Vagina (tissue), 2 donors: Measurements from ENCODE around the gene GNAT2. TPM values are rescaled to one million over a fixed set of nuclear protein-coding genes. Genes with fewer than 3 reads are reported as not detected.

ENCODE experiments used
- DNase-seq, 2 donors: peaks; one replicate each; pipeline ENCODE4 v3.0.0-alpha.2; 2017; ENCODE audit errors: extremely low spot score in 2 of 2
- H3K27ac ChIP-seq: fragments of 200-600 bp; sonication (generic); one replicate; pipeline ENCODE4 v1.5.1; 2019
- H3K27me3 ChIP-seq: fragments of 200-600 bp; sonication (generic); one replicate; pipeline ENCODE4 v1.5.1; 2019
- H3K36me3 ChIP-seq, 2 donors: fragments of 200-600 bp; sonication (generic); one replicate each; pipeline ENCODE4 v1.5.1; 2017 to 2019
- H3K4me1 ChIP-seq: fragments of 200-600 bp; sonication (generic); one replicate; pipeline ENCODE4 v1.5.1; 2019
- H3K4me3 ChIP-seq, 2 donors: fragments of 200-600 bp; sonication (generic); 1 replicate in 1 of 2; 2 replicates in 1 of 2; pipeline ENCODE4 v1.5.1; 2016 to 2019
- H3K9me3 ChIP-seq: fragments of 200-600 bp; sonication (generic); one replicate; pipeline ENCODE4 v1.5.1; 2019
- POLR2A ChIP-seq, 2 donors: fragments of 450-650 bp; IDR thresholded peaks; one replicate each; pipeline ENCODE4 v1.6.1; 2017; ENCODE audit warnings: antibody characterized with exemption in 2 of 2, mild to moderate bottlenecking in 2 of 2, moderate library complexity in 2 of 2
- POLR2AphosphoS5 ChIP-seq, 2 donors: sonication (generic); formaldehyde crosslinking; IDR thresholded peaks; one replicate each; pipeline ENCODE4 v1.9.0; 2017; ENCODE audit warnings: antibody characterized with exemption in 2 of 2, mild to moderate bottlenecking in 2 of 2, low read depth in 1 of 2; ENCODE audit not compliant: insufficient read depth in 1 of 2
- intact Hi-C: fragments of 100-400 bp; cut with DNase I; formaldehyde crosslinking; loops from one replicate; pipeline ENCODE4 v1.15.1; 2023
- total RNA-seq: library from RNA; depleted of rRNA; stranded (reverse); fragments of >200 nt; gene quantifications from one replicate; pipeline ENCODE4 v1.2.3, GENCODE V29; 2016
- TF ChIP-seq, protein P1 (sequence below), 3 experiments: fragments of 450-650 bp in 2 of 3; fragments of 200-600 bp in 1 of 3; sonication (generic) in 1 of 3; IDR thresholded peaks; one replicate each; pipeline ENCODE4 v1.5.1; 2017 to 2019; ENCODE audit warnings: antibody characterized with exemption in 3 of 3, mild to moderate bottlenecking in 2 of 3, moderate library complexity in 2 of 3

Gene GNAT2
- total RNA-seq, 1 donor from 2014 or later, result not detected

DNA sequence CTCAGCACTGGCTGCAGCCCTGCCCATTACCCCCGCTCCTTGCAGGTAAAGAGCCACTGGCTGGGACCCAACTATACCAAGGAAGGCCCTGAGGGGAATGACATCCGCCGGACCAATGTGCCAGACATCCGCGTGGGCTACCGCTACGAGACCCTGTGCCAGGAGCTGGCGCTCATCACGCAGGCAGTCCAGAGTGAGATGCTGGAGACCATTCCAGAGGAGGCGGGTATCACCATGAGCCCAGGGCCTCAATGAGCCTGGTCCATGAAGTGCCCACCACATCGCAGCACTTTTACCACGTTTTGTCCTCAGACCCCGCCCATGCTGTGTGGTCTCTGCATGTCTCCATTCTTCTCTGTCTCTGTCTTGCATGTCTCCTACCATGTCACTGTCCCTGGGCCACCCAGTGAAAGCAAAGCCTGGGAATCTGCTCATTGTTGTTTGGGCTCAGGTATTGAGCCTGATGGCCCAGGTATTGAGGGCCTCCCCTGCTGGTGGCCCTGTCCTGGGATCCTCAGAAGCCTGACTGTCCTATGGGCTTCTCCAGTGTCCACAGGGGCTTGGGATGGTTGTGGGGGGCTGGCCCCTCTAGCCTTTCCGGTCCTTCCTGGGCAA lies 11.6 kb upstream of the GNAT2 start:
- Histone ChIP-seq H3K4me1 (peaks cover 35% of the 10 kb centered on the region), H3K27ac (peak overlapping the region; percentile 80), H3K27me3 (no peaks in the 10 kb centered on the region), H3K36me3 (peaks cover 0 to 50% of the 10 kb centered on the region in 2 donors), H3K9me3 (no peaks in the 10 kb centered on the region), H3K4me3 (no peak overlapping the region)
- TF ChIP-seq POLR2AphosphoS5 (IDR thresholded peaks at IDR 0.05; ENCODE audit: insufficient read depth in 1 of 2, low read depth in 1 of 2) (no peak), POLR2A (IDR thresholded peaks at IDR 0.05) (no peak)
- TF ChIP-seq, protein P1, sequence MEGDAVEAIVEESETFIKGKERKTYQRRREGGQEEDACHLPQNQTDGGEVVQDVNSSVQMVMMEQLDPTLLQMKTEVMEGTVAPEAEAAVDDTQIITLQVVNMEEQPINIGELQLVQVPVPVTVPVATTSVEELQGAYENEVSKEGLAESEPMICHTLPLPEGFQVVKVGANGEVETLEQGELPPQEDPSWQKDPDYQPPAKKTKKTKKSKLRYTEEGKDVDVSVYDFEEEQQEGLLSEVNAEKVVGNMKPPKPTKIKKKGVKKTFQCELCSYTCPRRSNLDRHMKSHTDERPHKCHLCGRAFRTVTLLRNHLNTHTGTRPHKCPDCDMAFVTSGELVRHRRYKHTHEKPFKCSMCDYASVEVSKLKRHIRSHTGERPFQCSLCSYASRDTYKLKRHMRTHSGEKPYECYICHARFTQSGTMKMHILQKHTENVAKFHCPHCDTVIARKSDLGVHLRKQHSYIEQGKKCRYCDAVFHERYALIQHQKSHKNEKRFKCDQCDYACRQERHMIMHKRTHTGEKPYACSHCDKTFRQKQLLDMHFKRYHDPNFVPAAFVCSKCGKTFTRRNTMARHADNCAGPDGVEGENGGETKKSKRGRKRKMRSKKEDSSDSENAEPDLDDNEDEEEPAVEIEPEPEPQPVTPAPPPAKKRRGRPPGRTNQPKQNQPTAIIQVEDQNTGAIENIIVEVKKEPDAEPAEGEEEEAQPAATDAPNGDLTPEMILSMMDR (IDR thresholded peaks at IDR 0.05), result no peak
- intact Hi-C loops, result loop anchor here (10.0 kb wide), 1 partner anchor 354 kb away; the partner anchor contains the start of gene AHCYL1
- peak; percentile 74 to 94 for DNase-seq

DNA sequence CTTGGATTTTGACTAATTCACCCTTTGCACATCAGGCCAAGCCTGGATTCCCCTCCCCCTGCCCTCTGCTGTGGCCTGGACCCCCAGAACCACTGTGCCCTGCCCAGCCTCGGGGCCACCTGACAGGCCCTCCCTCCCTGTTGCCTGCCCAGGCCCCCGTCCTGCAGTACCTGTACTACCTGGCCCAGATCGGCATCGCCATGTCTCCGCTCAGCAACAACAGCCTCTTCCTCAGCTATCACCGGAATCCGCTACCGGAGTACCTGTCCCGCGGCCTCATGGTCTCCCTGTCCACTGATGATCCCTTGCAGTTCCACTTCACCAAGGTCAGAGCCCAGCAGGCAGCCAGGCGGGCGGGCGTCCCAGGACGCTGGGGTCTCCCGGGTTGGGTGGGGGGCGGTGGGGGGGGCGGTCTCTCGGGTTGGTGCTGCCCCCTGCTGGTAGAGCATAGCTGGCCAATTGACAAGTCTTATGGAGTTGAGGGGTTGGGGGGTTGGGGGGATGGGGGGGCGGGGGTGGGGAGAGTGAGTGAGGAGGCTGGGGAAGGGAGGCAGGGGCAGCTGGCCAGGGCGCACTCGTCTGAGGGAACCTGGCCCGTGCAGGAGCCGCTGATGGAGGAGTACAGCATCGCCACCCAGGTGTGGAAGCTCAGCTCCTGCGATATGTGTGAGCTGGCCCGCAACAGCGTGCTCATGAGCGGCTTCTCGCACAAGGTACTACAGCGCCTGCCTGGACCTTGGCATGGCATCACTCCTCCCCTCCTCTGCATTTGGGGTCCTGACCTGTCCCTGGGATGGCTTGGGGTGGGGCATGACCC lies 10.9 kb upstream of the GNAT2 start:
- no peak for TF ChIP-seq POLR2A (IDR thresholded peaks at IDR 0.05)
- TF ChIP-seq, protein P1 (IDR thresholded peaks at IDR 0.05), result peak in 1 of 3 experiments; percentile 26
- no peak for TF ChIP-seq POLR2AphosphoS5 (IDR thresholded peaks at IDR 0.05; ENCODE audit: insufficient read depth in 1 of 2, low read depth in 1 of 2)
- Histone ChIP-seq H3K4me3 (no peak overlapping the region), H3K27ac (peak overlapping the region; percentile 80), H3K9me3 (no peaks in the 10 kb centered on the region), H3K27me3 (no peaks in the 10 kb centered on the region), H3K4me1 (peaks cover 35% of the 10 kb centered on the region), H3K36me3 (peaks cover 0 to 51% of the 10 kb centered on the region in 2 donors)
- peak; percentile 67 to 85 for DNase-seq
- intact Hi-C loops, result loop anchor here (10.0 kb wide), 1 partner anchor 355 kb away; the partner anchor contains the start of gene AHCYL1

DNA sequence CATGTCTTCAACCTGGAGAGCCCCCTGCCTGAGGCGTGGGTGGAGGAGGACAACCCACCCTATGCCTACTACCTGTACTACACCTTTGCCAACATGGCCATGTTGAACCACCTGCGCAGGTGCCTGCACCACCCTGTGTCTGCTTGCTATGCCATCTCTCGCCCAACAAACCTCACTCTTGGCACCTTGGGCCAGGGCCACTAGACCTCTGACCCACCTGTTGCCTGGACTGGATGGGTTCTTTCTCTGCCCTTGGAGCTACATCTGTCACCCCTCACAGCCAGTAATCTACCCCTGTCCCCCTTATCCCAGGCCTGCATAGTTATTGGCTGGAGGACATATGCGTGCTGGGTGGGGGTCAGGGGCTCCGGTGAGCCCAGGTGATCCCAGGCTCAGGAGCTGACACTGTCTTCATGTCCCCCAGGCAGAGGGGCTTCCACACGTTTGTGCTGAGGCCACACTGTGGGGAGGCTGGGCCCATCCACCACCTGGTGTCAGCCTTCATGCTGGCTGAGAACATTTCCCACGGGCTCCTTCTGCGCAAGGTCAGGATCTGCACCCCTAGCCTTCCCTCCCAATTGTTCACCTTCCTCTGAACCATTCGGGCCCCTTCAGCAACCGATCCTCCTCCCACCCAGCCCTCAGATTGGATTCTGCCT lies 10.1 kb upstream of the GNAT2 start:
- Histone ChIP-seq H3K4me1 (peaks cover 41% of the 10 kb centered on the region), H3K27me3 (no peaks in the 10 kb centered on the region), H3K4me3 (no peak overlapping the region), H3K36me3 (peaks cover 0 to 51% of the 10 kb centered on the region in 2 donors), H3K9me3 (no peaks in the 10 kb centered on the region), H3K27ac (no peak overlapping the region)
- no peak for TF ChIP-seq POLR2A (IDR thresholded peaks at IDR 0.05)
- TF ChIP-seq POLR2AphosphoS5 (IDR thresholded peaks at IDR 0.05; ENCODE audit: insufficient read depth in 1 of 2, low read depth in 1 of 2), result no peak
- TF ChIP-seq, protein P1 (IDR thresholded peaks at IDR 0.05), result no peak
- peak in 1 of 2 donors; percentile 72 for DNase-seq
- intact Hi-C loops, result loop anchor here (10.0 kb wide), 2 partner anchors 85 to 355 kb away; partner anchors contain the start of genes AHCYL1 and GNAI3

DNA sequence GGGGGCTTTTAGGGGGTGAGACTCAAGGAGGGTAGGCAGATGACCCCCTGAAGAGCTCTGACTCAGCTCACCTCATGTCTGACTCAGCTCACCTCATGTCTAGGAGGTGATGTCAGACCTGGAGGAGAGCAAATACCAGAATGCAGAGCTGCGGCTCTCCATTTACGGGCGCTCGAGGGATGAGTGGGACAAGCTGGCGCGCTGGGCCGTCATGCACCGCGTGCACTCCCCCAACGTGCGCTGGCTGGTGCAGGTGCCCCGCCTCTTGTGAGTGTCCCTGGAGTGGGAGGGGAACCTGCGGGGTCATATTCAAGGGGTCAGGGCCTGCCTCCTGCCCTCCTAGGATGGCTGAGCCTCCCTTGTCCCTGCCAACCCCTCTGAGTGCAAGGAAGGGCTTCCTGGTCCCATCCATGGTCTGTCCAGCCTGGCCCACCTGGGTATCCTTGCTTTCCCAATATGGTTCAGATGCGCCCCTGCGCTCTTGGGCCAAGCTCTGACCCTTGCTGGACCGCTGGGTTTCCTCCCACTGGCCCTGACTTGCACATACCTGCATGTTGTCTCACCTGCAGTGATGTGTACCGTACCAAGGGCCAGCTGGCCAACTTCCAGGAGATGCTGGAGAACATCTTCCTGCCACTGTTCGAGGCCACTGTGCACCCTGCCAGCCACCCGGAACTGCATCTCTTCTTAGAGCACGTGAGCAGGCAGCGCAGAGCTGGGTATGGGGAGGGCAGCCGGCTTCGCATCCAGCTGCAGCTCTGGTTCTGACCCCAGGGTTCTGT lies 9.3 kb upstream of the GNAT2 start:
- TF ChIP-seq POLR2A (IDR thresholded peaks at IDR 0.05) (no peak), POLR2AphosphoS5 (IDR thresholded peaks at IDR 0.05; ENCODE audit: insufficient read depth in 1 of 2, low read depth in 1 of 2) (no peak)
- TF ChIP-seq, protein P1 (IDR thresholded peaks at IDR 0.05), result no peak
- Histone ChIP-seq H3K4me3 (no peak overlapping the region), H3K36me3 (peaks cover 0 to 51% of the 10 kb centered on the region in 2 donors), H3K27me3 (no peaks in the 10 kb centered on the region), H3K4me1 (peaks cover 48% of the 10 kb centered on the region), H3K9me3 (no peaks in the 10 kb centered on the region), H3K27ac (no peak overlapping the region)
- peak in 1 of 2 donors; percentile 89 for DNase-seq
- intact Hi-C loops, result loop anchor here (10.0 kb wide), 1 partner anchor 84 kb away; the partner anchor contains the start of gene GNAI3
